ENCODE results near the gene CC2D1A. TPM values are rescaled to one million over a fixed set of nuclear protein-coding genes. Genes with fewer than 3 reads are reported as not detected.

CC2D1A gene
- total RNA-seq, 1 experiment from 2014 or later: 67.7 TPM

GRCh38 chr19:13859361-13859880, 46.6 kb upstream of the CC2D1A start:
- Histone ChIP-seq H3K9me3 (ENCODE audit: low read length) (no peaks in the 10 kb centered on the region), H2AFZ (ENCODE audit: low read length) (no peak overlapping the region), H3K9me2 (replicated peaks; ENCODE audit: low read length) (no peaks in the 10 kb centered on the region), H3K4me3 (ENCODE audit: low read length) (no peak overlapping the region), H3K36me3 (ENCODE audit: low read depth, low read length) (no peaks in the 10 kb centered on the region), H4K20me1 (ENCODE audit: low read length) (no peaks in the 10 kb centered on the region), H3F3A (ENCODE audit: low read length, unreplicated experiment) (peaks cover 2% of the 10 kb centered on the region), H3K79me2 (ENCODE audit: low read length) (no peaks in the 10 kb centered on the region), H3K27ac (ENCODE audit: low read length) (no peak overlapping the region), H3K4me2 (ENCODE audit: low read length) (no peak overlapping the region), H3K4me1 (ENCODE audit: insufficient read depth, low read length) (peaks cover 10% of the 10 kb centered on the region), H3K27me3 (ENCODE audit: low read length) (no peaks in the 10 kb centered on the region), H3K9ac (ENCODE audit: low read length) (no peak overlapping the region)
- no TSS peak for BruUV-seq (replicated peaks)
- CTCF ChIA-PET: no interaction called here
- intact Hi-C loops (cut with micrococcal nuclease): no loop called here
- TF ChIP-seq EZH2 (IDR thresholded peaks at IDR 0.05; ENCODE audit: low read length, unreplicated experiment) (no peak), EZH2phosphoT487 (IDR thresholded peaks at IDR 0.05; ENCODE audit: borderline replicate concordance, low read length) (no peak), CTCF (conservative IDR thresholded peaks at IDR 0.05; ENCODE audit: low read depth, low read length) (peak; percentile 27; the same call in 1 of the 2 replicates)
- ATAC-seq: no peak
- DNase-seq: peak; percentile 44
- POLR2A ChIA-PET (ENCODE audit: unreplicated experiment): no interaction called here

- POLR2A ChIA-PET (ENCODE audit: unreplicated experiment): interaction anchor here (0.6 to 2.0 kb wide), 2 partner anchors 15 to 21 kb away, joined by 3 to 35 read pairs; no protein-coding TSS in a partner anchor
- no peaks in the 10 kb centered on the region for H3K9me2 ChIP-seq (replicated peaks; ENCODE audit: low read length)
- no peaks in the 10 kb centered on the region for H3K36me3 ChIP-seq (ENCODE audit: low read depth, low read length)
- CTCF ChIA-PET: interaction anchor here (0.6 to 1.6 kb wide), 3 partner anchors 14 to 263 kb away, joined by 3 to 9 read pairs (median 7); no protein-coding TSS in a partner anchor
- H2AFZ ChIP-seq (ENCODE audit: low read length): no peak overlapping the region
- no peak overlapping the region for H3K9ac ChIP-seq (ENCODE audit: low read length)
- no peaks in the 10 kb centered on the region for H3K9me3 ChIP-seq (ENCODE audit: low read length)
- H3K79me2 ChIP-seq (ENCODE audit: low read length): no peaks in the 10 kb centered on the region
- H3K4me3 ChIP-seq (ENCODE audit: low read length): no peak overlapping the region
- TF ChIP-seq EZH2phosphoT487 (IDR thresholded peaks at IDR 0.05; ENCODE audit: borderline replicate concordance, low read length): no peak
- no peak for TF ChIP-seq CTCF (conservative IDR thresholded peaks at IDR 0.05; ENCODE audit: low read depth, low read length)
- TF ChIP-seq EZH2 (IDR thresholded peaks at IDR 0.05; ENCODE audit: low read length, unreplicated experiment): no peak
- DNase-seq: no peak
- H3K27ac ChIP-seq (ENCODE audit: low read length): peak overlapping the region; percentile 88
- intact Hi-C loops (cut with micrococcal nuclease): loop anchor here (5.0 kb wide), 1 partner anchor 34 kb away; no protein-coding TSS in a partner anchor
- H4K20me1 ChIP-seq (ENCODE audit: low read length): no peaks in the 10 kb centered on the region
- H3K27me3 ChIP-seq (ENCODE audit: low read length): no peaks in the 10 kb centered on the region
- no peak overlapping the region for H3K4me2 ChIP-seq (ENCODE audit: low read length)
- peaks cover 4% of the 10 kb centered on the region for H3F3A ChIP-seq (ENCODE audit: low read length, unreplicated experiment)
- peaks cover 9% of the 10 kb centered on the region for H3K4me1 ChIP-seq (ENCODE audit: insufficient read depth, low read length)
- BruUV-seq (replicated peaks): no TSS peak
- no peak for ATAC-seq
These were observed 45.2 kb upstream of the CC2D1A start for GRCh38 chr19:13860679-13861391.

- peak overlapping the region; percentile 88 for H3K27ac ChIP-seq (ENCODE audit: low read length)
- TF ChIP-seq EZH2phosphoT487 (IDR thresholded peaks at IDR 0.05; ENCODE audit: borderline replicate concordance, low read length) (no peak), EZH2 (IDR thresholded peaks at IDR 0.05; ENCODE audit: low read length, unreplicated experiment) (no peak), CTCF (conservative IDR thresholded peaks at IDR 0.05; ENCODE audit: low read depth, low read length) (no peak)
- H2AFZ ChIP-seq (ENCODE audit: low read length): no peak overlapping the region
- peaks cover 4% of the 10 kb centered on the region for H3F3A ChIP-seq (ENCODE audit: low read length, unreplicated experiment)
- ChIA-PET CTCF (interaction anchor here (0.6 to 1.6 kb wide), 3 partner anchors 15 to 263 kb away, joined by 3 to 9 read pairs (median 7); no protein-coding TSS in a partner anchor), POLR2A (ENCODE audit: unreplicated experiment) (interaction anchor here (1.6 to 2.0 kb wide), 2 partner anchors 22 to 64 kb away, joined by 6 to 35 read pairs; no protein-coding TSS in a partner anchor)
- H3K9ac ChIP-seq (ENCODE audit: low read length): peak overlapping the region; percentile 82
- H3K9me2 ChIP-seq (replicated peaks; ENCODE audit: low read length): no peaks in the 10 kb centered on the region
- H3K79me2 ChIP-seq (ENCODE audit: low read length): no peaks in the 10 kb centered on the region
- no peaks in the 10 kb centered on the region for H3K36me3 ChIP-seq (ENCODE audit: low read depth, low read length)
- no peaks in the 10 kb centered on the region for H3K27me3 ChIP-seq (ENCODE audit: low read length)
- H3K4me3 ChIP-seq (ENCODE audit: low read length): peak overlapping the region; percentile 68; the same call in 1 of the 2 replicates
- peak overlapping the region; percentile 83 for H3K4me2 ChIP-seq (ENCODE audit: low read length)
- peaks cover 9% of the 10 kb centered on the region for H3K4me1 ChIP-seq (ENCODE audit: insufficient read depth, low read length)
- DNase-seq (no peak), ATAC-seq (no peak)
- intact Hi-C loops (cut with micrococcal nuclease): loop anchor here (5.0 kb wide), 1 partner anchor 34 kb away; no protein-coding TSS in a partner anchor
- no TSS peak for BruUV-seq (replicated peaks)
- H3K9me3 ChIP-seq (ENCODE audit: low read length): no peaks in the 10 kb centered on the region
- no peaks in the 10 kb centered on the region for H4K20me1 ChIP-seq (ENCODE audit: low read length)
These were observed 44.6 kb upstream of the CC2D1A start for GRCh38 chr19:13861392-13861713.
